Liver (tissue), 9 donors: ENCODE measurements around the gene GGNBP2. TPM values are rescaled to one million over a fixed set of nuclear protein-coding genes. Genes with fewer than 3 reads are reported as not detected.

Experiments
- DNase-seq: peaks from one replicate; pipeline ENCODE4 v3.0.0-alpha.2; 2017; ENCODE audit warnings: low spot score
- H3K27ac ChIP-seq, 2 donors: one replicate each; pipeline ENCODE4 v1.7.0; 2013; ENCODE audit warnings: inconsistent platforms in 2 of 2, low read length in 2 of 2, control low read depth in 1 of 2, low read depth in 1 of 2, mild to moderate bottlenecking in 1 of 2
- H3K27me3 ChIP-seq, 4 donors: one replicate each; pipeline versions ENCODE4 v1.6.1 to v1.7.0; 2013; ENCODE audit warnings: low read length in 3 of 4, inconsistent platforms in 1 of 4, mild to moderate bottlenecking in 1 of 4, moderate library complexity in 1 of 4; ENCODE audit not compliant: control insufficient read depth in 4 of 4, insufficient read depth in 4 of 4
- H3K36me3 ChIP-seq, 4 donors: one replicate each; pipeline versions ENCODE4 v1.6.1 to v1.7.0; 2013; ENCODE audit warnings: low read length in 3 of 4, mild to moderate bottlenecking in 3 of 4, low read depth in 1 of 4, moderate library complexity in 1 of 4; ENCODE audit not compliant: control insufficient read depth in 4 of 4, insufficient read depth in 3 of 4
- H3K4me1 ChIP-seq, 4 donors: one replicate each; pipeline versions ENCODE4 v1.6.1 to v1.7.0; 2013; ENCODE audit warnings: low read length in 3 of 4, mild to moderate bottlenecking in 3 of 4, moderate library complexity in 1 of 4; ENCODE audit not compliant: control insufficient read depth in 4 of 4, insufficient read depth in 4 of 4
- H3K4me3 ChIP-seq, 3 donors: one replicate each; pipeline versions ENCODE4 v1.6.1 to v1.7.0; 2013; ENCODE audit warnings: low read length in 3 of 3, control low read depth in 1 of 3, low read depth in 1 of 3, mild to moderate bottlenecking in 1 of 3
- H3K9ac ChIP-seq, 2 donors: one replicate each; pipeline ENCODE4 v1.7.0; 2013; ENCODE audit warnings: low read length in 2 of 2, mild to moderate bottlenecking in 2 of 2, moderate library complexity in 2 of 2, control low read depth in 1 of 2, low read depth in 1 of 2
- H3K9me3 ChIP-seq, 4 donors: one replicate each; pipeline versions ENCODE4 v1.6.1 to v1.7.0; 2013; ENCODE audit warnings: low read length in 3 of 4; ENCODE audit not compliant: control insufficient read depth in 4 of 4
- EGR1 ChIP-seq, 2 donors: IDR thresholded peaks; 2 replicates each; pipeline ENCODE4 v1.6.1; 2016 to 2018; ENCODE audit warnings: antibody characterized with exemption in 2 of 2, low read depth in 2 of 2
- FOXA1 ChIP-seq: IDR thresholded peaks from 2 replicates; pipeline ENCODE4 v1.6.1; 2016; ENCODE audit warnings: antibody characterized with exemption
- FOXA2 ChIP-seq: IDR thresholded peaks from 2 replicates; pipeline ENCODE4 v1.6.1; 2016; ENCODE audit warnings: antibody characterized with exemption
- GABPA ChIP-seq, 2 donors: IDR thresholded peaks in 1 of 2; conservative IDR thresholded peaks in 1 of 2; 2 replicates each; pipeline ENCODE4 v1.6.1; 2016; ENCODE audit warnings: antibody characterized with exemption in 2 of 2, mild to moderate bottlenecking in 1 of 2, moderate library complexity in 1 of 2
- HNF4A ChIP-seq, 2 donors: conservative IDR thresholded peaks; 2 replicates each; pipeline ENCODE4 v1.6.1; 2016; ENCODE audit warnings: antibody characterized with exemption in 2 of 2, mild to moderate bottlenecking in 2 of 2
- HNF4G ChIP-seq: IDR thresholded peaks from 2 replicates; pipeline ENCODE4 v1.6.1; 2016; ENCODE audit warnings: antibody characterized with exemption
- JUND ChIP-seq, 2 donors: IDR thresholded peaks; 2 replicates each; pipeline ENCODE4 v1.6.1; 2016; ENCODE audit warnings: antibody characterized with exemption in 2 of 2
- NR2F2 ChIP-seq: IDR thresholded peaks from 2 replicates; pipeline ENCODE4 v1.6.1; 2016; ENCODE audit warnings: antibody characterized with exemption
- RAD21 ChIP-seq, 2 donors: IDR thresholded peaks; 2 replicates each; pipeline ENCODE4 v1.6.1; 2016; ENCODE audit warnings: antibody characterized with exemption in 2 of 2, mild to moderate bottlenecking in 2 of 2
- RXRA ChIP-seq, 2 donors: IDR thresholded peaks; 2 replicates each; pipeline ENCODE4 v1.6.1; 2017 to 2018; ENCODE audit warnings: antibody characterized with exemption in 2 of 2, mild to moderate bottlenecking in 1 of 2
- SP1 ChIP-seq: IDR thresholded peaks from 2 replicates; pipeline ENCODE4 v1.6.1; 2018; ENCODE audit warnings: antibody characterized with exemption, mild to moderate bottlenecking
- TAF1 ChIP-seq: conservative IDR thresholded peaks from 2 replicates; pipeline ENCODE4 v1.6.1; 2016; ENCODE audit warnings: antibody characterized with exemption, mild to moderate bottlenecking
- WGBS: extraction: QIAGEN DNeasy Blood & Tissue Kit; methylation state at CpG from one replicate; pipeline ENCODE4 v1.1.7; 2013; 5-methylcytosine and 5-hydroxymethylcytosine counted together
- polyA plus RNA-seq, 2 donors: library from polyadenylated mRNA; stranded (reverse) in 1 of 2; unstranded in 1 of 2; fragments of 200-250 nt in 1 of 2; fragments of >200 nt in 1 of 2; fragmentation: Nextera tagmentation in 1 of 2; extraction: Ambion mirVana in 1 of 2; gene quantifications; one replicate each; pipeline versions ENCODE4 v1.2.1 to v1.2.3, GENCODE V29; 2013 to 2015
- total RNA-seq, 2 donors: library from RNA; depleted of rRNA; stranded (reverse); fragments of >200 nt; gene quantifications; one replicate each; pipeline ENCODE4 v1.2.3, GENCODE V29; 2014
- TF ChIP-seq, protein P1 (sequence below): IDR thresholded peaks from 2 replicates; pipeline ENCODE4 v1.6.1; 2016; ENCODE audit warnings: antibody characterized with exemption, mild to moderate bottlenecking
- TF ChIP-seq, protein P2 (sequence below): fragments of 150-350 bp; IDR thresholded peaks from 2 replicates; pipeline ENCODE4 v1.5.1; 2017; ENCODE audit warnings: improper control_type of control experiment, low read depth, low read length; ENCODE audit not compliant: missing input control
- TF ChIP-seq, protein P3 (sequence below): IDR thresholded peaks from 2 replicates; pipeline ENCODE4 v1.6.1; 2016; ENCODE audit warnings: antibody characterized with exemption
- TF ChIP-seq, protein P4 (sequence below): IDR thresholded peaks from 2 replicates; pipeline ENCODE4 v1.6.1; 2016; ENCODE audit warnings: antibody characterized with exemption
- TF ChIP-seq, protein P5 (sequence below): IDR thresholded peaks from 2 replicates; pipeline ENCODE4 v1.6.1; 2016; ENCODE audit warnings: antibody characterized with exemption
- donor health status: healthy.
- donor health status: healthy.
- donor health status: healthy.
- donor health status: healthy.
- donor health status: healthy.

GGNBP2 gene
- total and polyA plus RNA-seq, 4 donors, result 19.6 to 48.6 (median 34.3) TPM

DNA sequence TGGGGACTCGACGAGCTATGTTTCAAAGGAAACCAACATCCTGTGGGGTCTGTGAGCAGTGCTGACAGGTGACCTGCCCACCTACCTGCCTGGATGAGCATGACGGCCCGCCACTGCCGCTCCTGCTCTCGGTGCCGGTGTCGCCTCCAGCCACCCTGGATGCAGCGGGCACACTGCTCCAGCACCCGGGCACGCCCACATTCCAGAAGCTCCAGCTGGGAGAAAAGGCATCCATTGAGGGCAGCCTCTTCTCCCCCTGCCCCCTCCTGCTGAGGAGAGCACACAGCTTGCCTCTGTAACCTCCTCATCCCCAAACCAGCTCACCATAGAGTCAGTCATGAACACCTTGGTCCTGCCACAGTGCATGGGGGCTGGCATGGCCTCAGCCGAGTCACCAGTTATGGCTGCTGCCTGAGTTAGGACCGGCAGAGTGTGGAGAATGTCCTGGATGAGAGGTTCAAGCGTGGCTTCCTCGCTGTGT lies 43.9 kb upstream of the GGNBP2 start:
- no peak for DNase-seq
- WGBS, result 94% methylated on average over 15 of the region's 15 CpGs
- no peaks in the 10 kb centered on the region for H3K27me3 ChIP-seq
- no peak overlapping the region for H3K9ac ChIP-seq
- no peaks in the 10 kb centered on the region for H3K9me3 ChIP-seq
- H3K36me3 ChIP-seq, result peaks cover 3 to 58% (median 21%) of the 10 kb centered on the region in 4 donors
- H3K4me1 ChIP-seq, result no peaks in the 10 kb centered on the region
- no peak for TF ChIP-seq SP1
- TF ChIP-seq, protein P1, sequence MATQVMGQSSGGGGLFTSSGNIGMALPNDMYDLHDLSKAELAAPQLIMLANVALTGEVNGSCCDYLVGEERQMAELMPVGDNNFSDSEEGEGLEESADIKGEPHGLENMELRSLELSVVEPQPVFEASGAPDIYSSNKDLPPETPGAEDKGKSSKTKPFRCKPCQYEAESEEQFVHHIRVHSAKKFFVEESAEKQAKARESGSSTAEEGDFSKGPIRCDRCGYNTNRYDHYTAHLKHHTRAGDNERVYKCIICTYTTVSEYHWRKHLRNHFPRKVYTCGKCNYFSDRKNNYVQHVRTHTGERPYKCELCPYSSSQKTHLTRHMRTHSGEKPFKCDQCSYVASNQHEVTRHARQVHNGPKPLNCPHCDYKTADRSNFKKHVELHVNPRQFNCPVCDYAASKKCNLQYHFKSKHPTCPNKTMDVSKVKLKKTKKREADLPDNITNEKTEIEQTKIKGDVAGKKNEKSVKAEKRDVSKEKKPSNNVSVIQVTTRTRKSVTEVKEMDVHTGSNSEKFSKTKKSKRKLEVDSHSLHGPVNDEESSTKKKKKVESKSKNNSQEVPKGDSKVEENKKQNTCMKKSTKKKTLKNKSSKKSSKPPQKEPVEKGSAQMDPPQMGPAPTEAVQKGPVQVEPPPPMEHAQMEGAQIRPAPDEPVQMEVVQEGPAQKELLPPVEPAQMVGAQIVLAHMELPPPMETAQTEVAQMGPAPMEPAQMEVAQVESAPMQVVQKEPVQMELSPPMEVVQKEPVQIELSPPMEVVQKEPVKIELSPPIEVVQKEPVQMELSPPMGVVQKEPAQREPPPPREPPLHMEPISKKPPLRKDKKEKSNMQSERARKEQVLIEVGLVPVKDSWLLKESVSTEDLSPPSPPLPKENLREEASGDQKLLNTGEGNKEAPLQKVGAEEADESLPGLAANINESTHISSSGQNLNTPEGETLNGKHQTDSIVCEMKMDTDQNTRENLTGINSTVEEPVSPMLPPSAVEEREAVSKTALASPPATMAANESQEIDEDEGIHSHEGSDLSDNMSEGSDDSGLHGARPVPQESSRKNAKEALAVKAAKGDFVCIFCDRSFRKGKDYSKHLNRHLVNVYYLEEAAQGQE, result no peak
- TF ChIP-seq HNF4A (conservative IDR thresholded peaks at IDR 0.05), result no peak
- TF ChIP-seq NR2F2, result no peak
- no peak for TF ChIP-seq FOXA2
- TF ChIP-seq EGR1 (IDR thresholded peaks at IDR 0.05; ENCODE audit: low read depth in 2 of 2), result no peak
- TF ChIP-seq RXRA (IDR thresholded peaks at IDR 0.05), result no peak
- no peak for TF ChIP-seq FOXA1
- TF ChIP-seq, protein P2, sequence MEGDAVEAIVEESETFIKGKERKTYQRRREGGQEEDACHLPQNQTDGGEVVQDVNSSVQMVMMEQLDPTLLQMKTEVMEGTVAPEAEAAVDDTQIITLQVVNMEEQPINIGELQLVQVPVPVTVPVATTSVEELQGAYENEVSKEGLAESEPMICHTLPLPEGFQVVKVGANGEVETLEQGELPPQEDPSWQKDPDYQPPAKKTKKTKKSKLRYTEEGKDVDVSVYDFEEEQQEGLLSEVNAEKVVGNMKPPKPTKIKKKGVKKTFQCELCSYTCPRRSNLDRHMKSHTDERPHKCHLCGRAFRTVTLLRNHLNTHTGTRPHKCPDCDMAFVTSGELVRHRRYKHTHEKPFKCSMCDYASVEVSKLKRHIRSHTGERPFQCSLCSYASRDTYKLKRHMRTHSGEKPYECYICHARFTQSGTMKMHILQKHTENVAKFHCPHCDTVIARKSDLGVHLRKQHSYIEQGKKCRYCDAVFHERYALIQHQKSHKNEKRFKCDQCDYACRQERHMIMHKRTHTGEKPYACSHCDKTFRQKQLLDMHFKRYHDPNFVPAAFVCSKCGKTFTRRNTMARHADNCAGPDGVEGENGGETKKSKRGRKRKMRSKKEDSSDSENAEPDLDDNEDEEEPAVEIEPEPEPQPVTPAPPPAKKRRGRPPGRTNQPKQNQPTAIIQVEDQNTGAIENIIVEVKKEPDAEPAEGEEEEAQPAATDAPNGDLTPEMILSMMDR, result no peak
- TF ChIP-seq, protein P3, sequence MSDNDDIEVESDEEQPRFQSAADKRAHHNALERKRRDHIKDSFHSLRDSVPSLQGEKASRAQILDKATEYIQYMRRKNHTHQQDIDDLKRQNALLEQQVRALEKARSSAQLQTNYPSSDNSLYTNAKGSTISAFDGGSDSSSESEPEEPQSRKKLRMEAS, result no peak
- TF ChIP-seq TAF1, result no peak
- no peak for TF ChIP-seq GABPA (IDR thresholded peaks at IDR 0.05 in 1 of 2, conservative IDR thresholded peaks at IDR 0.05 in 1 of 2)
- H3K27ac ChIP-seq, result no peak overlapping the region
- no peak overlapping the region for H3K4me3 ChIP-seq

DNA sequence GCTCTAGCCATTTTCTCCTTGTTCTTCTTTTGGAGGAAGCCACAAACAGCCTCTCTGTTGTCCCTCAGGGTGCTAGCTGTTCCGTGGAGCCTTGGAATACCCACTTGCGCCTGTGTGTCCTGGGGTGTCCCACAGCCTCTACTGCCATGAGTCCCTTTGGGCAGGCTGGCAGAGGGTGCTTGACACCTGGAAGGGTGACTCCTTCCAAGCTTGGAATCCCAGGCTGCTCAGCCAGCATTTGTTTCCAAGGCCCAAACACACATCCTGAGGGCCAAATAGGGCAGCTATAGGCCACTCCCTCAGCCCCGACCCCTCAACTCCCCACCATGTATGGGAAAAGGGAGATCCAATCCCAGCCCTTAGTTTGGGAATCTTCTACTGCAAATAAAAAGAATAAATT lies 43.4 kb upstream of the GGNBP2 start:
- no peaks in the 10 kb centered on the region for H3K9me3 ChIP-seq
- H3K27ac ChIP-seq, result no peak overlapping the region
- 98% methylated on average over 3 of the region's 3 CpGs for WGBS
- H3K9ac ChIP-seq, result no peak overlapping the region
- no peak for DNase-seq
- peaks cover 2 to 56% (median 17%) of the 10 kb centered on the region in 4 donors for H3K36me3 ChIP-seq
- H3K4me1 ChIP-seq, result no peaks in the 10 kb centered on the region
- H3K4me3 ChIP-seq, result no peak overlapping the region
- H3K27me3 ChIP-seq, result no peaks in the 10 kb centered on the region
- TF ChIP-seq, protein P3, result no peak
- TF ChIP-seq, protein P1, result no peak
- TF ChIP-seq HNF4A (conservative IDR thresholded peaks at IDR 0.05) (no peak), GABPA (IDR thresholded peaks at IDR 0.05 in 1 of 2, conservative IDR thresholded peaks at IDR 0.05 in 1 of 2) (no peak), FOXA1 (no peak), SP1 (no peak), RAD21 (IDR thresholded peaks at IDR 0.05) (no peak), TAF1 (no peak), HNF4G (no peak), JUND (IDR thresholded peaks at IDR 0.05) (no peak), NR2F2 (no peak), RXRA (IDR thresholded peaks at IDR 0.05) (no peak)
- TF ChIP-seq, protein P2, result no peak
- TF ChIP-seq, protein P4, sequence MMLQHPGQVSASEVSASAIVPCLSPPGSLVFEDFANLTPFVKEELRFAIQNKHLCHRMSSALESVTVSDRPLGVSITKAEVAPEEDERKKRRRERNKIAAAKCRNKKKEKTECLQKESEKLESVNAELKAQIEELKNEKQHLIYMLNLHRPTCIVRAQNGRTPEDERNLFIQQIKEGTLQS, result no peak
- TF ChIP-seq, protein P5, sequence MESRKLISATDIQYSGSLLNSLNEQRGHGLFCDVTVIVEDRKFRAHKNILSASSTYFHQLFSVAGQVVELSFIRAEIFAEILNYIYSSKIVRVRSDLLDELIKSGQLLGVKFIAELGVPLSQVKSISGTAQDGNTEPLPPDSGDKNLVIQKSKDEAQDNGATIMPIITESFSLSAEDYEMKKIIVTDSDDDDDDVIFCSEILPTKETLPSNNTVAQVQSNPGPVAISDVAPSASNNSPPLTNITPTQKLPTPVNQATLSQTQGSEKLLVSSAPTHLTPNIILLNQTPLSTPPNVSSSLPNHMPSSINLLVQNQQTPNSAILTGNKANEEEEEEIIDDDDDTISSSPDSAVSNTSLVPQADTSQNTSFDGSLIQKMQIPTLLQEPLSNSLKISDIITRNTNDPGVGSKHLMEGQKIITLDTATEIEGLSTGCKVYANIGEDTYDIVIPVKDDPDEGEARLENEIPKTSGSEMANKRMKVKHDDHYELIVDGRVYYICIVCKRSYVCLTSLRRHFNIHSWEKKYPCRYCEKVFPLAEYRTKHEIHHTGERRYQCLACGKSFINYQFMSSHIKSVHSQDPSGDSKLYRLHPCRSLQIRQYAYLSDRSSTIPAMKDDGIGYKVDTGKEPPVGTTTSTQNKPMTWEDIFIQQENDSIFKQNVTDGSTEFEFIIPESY, result no peak
